KG1 (cell line): ENCODE data around the gene NEK4.

Experiments used
- DNase-seq: peaks from one replicate; lab custom pipeline; 2025; lab: John Stamatoyannopoulos, UW

Gene NEK4

GRCh38 chr3:52770496-52771333 is at the start of gene NEK4:
Gene NEK4 (minus strand): TSS chr3:52770940. CDS start chr3:52770746, 194 bp downstream.
- peak; percentile 94 for DNase-seq

- no peak for DNase-seq
Observed at GRCh38 chr3:52819936-52820335, 49.2 kb upstream of the NEK4 start.

- no peak for DNase-seq
Observed at GRCh38 chr3:52817860-52818259, 47.1 kb upstream of the NEK4 start.

GRCh38 chr3:52817221-52817620 is 46.5 kb upstream of the NEK4 start:
- no peak for DNase-seq

GRCh38 chr3:52816654-52817053 is 45.9 kb upstream of the NEK4 start:
- no peak for DNase-seq

- DNase-seq: no peak
Observed at GRCh38 chr3:52816199-52816598, 45.5 kb upstream of the NEK4 start.

- no peak for DNase-seq
Observed at GRCh38 chr3:52813810-52814209, 43.1 kb upstream of the NEK4 start.

GRCh38 chr3:52811452-52812011 is 40.8 kb upstream of the NEK4 start:
- DNase-seq: no peak

- no peak for DNase-seq
Observed at GRCh38 chr3:52810923-52811322, 40.2 kb upstream of the NEK4 start.

- no peak for DNase-seq
Observed at GRCh38 chr3:52809662-52810377, 39.1 kb upstream of the NEK4 start.

GRCh38 chr3:52809149-52809548 is 38.4 kb upstream of the NEK4 start:
- no peak for DNase-seq

GRCh38 chr3:52805270-52806039 is 34.7 kb upstream of the NEK4 start:
- no peak for DNase-seq

GRCh38 chr3:52801839-52802238 is 31.1 kb upstream of the NEK4 start:
- no peak for DNase-seq

- DNase-seq: no peak
Observed at GRCh38 chr3:52800079-52800478, 29.3 kb upstream of the NEK4 start.

GRCh38 chr3:52798978-52799476 is 28.3 kb upstream of the NEK4 start:
- no peak for DNase-seq

- no peak for DNase-seq
Observed at GRCh38 chr3:52798376-52798977, 27.7 kb upstream of the NEK4 start.

GRCh38 chr3:52796411-52796810 is 25.7 kb upstream of the NEK4 start:
- DNase-seq: no peak

GRCh38 chr3:52795298-52795900 is 24.7 kb upstream of the NEK4 start:
- DNase-seq: no peak

- no peak for DNase-seq
Observed at GRCh38 chr3:52794612-52795099, 23.9 kb upstream of the NEK4 start, which contains the start of gene ITIH3. Gene ITIH3 (plus strand): TSS chr3:52794796. CDS start chr3:52794804, 8 bp downstream.

- no peak for DNase-seq
Observed at GRCh38 chr3:52793702-52794611, 23.2 kb upstream of the NEK4 start.
